GM23338 (cell line): ENCODE measurements around the gene NECAB3. TPM values are rescaled to one million over a fixed set of nuclear protein-coding genes. Genes with fewer than 3 reads are reported as not detected.

ENCODE experiments used
- ATAC-seq: fragments of 200-7000 bp; cut with Tn5 transposase; 3 replicates; pipeline ENCODE4 v1.9.1; 2020
- DNase-seq: peaks from one replicate; pipeline ENCODE4 v3.0.0-alpha.2; 2015; ENCODE audit warnings: low spot score
- H2AFZ ChIP-seq: fragments of 200-600 bp; sonication (generic); 2 replicates; pipeline ENCODE4 v1.8.0; 2016; ENCODE audit warnings: antibody characterized with exemption, mild to moderate bottlenecking, moderate library complexity
- H3F3A ChIP-seq: fragments of 200-600 bp; sonication (generic); replicated peaks from 2 replicates; pipeline ENCODE4 v1.8.0; 2017; ENCODE audit warnings: antibody characterized with exemption, mixed run types, low read depth
- H3K27ac ChIP-seq: fragments of 200-600 bp; sonication (generic); 2 replicates; pipeline ENCODE4 v1.6.1; 2016; ENCODE audit warnings: low read depth
- H3K27me3 ChIP-seq: fragments of 200-600 bp; sonication (generic); 2 replicates; pipeline ENCODE4 v1.8.0; 2016; ENCODE audit warnings: mild to moderate bottlenecking, mixed run types, moderate library complexity; ENCODE audit not compliant: insufficient read depth
- H3K36me3 ChIP-seq: fragments of 200-600 bp; sonication (generic); 2 replicates; pipeline ENCODE4 v1.8.0; 2016; ENCODE audit warnings: mild to moderate bottlenecking; ENCODE audit not compliant: insufficient read depth
- H3K4me1 ChIP-seq: fragments of 200-600 bp; sonication (generic); 2 replicates; pipeline ENCODE4 v1.8.0; 2016; ENCODE audit warnings: mild to moderate bottlenecking, moderate library complexity; ENCODE audit not compliant: insufficient read depth
- H3K4me2 ChIP-seq: fragments of 200-600 bp; sonication (generic); 2 replicates; pipeline ENCODE4 v1.7.1; 2017; ENCODE audit warnings: mixed run types
- H3K4me3 ChIP-seq: fragments of 200-600 bp; sonication (generic); 2 replicates; pipeline ENCODE4 v1.6.1; 2016; ENCODE audit warnings: mixed run types
- H3K79me2 ChIP-seq: fragments of 200-600 bp; sonication (generic); replicated peaks from 2 replicates; pipeline ENCODE4 v1.8.0; 2017; ENCODE audit warnings: mild to moderate bottlenecking; ENCODE audit not compliant: insufficient read depth
- H3K9me2 ChIP-seq: fragments of 200-600 bp; sonication (generic); 2 replicates; pipeline ENCODE4 v1.8.0; 2017; ENCODE audit not compliant: insufficient read depth
- H4K20me1 ChIP-seq: fragments of 200-600 bp; sonication (generic); replicated peaks from 2 replicates; pipeline ENCODE4 v1.8.0; 2017; ENCODE audit warnings: mild to moderate bottlenecking; ENCODE audit not compliant: insufficient read depth
- H3K27ac Mint-ChIP-seq: 2 replicates; pipeline ENCODE4 v1.8.0; 2020; ENCODE audit warnings: inconsistent platforms, mild to moderate bottlenecking, moderate library complexity, mixed read lengths
- H3K27me3 Mint-ChIP-seq: 3 replicates; pipeline ENCODE4 v1.8.0; 2022; ENCODE audit warnings: low read depth, mild to moderate bottlenecking, moderate library complexity, mixed read lengths, inconsistent platforms; ENCODE audit not compliant: insufficient read depth, poor library complexity
- H3K36me3 Mint-ChIP-seq: 3 replicates; pipeline ENCODE4 v1.8.0; 2021; ENCODE audit warnings: low read depth, mild to moderate bottlenecking, inconsistent platforms, moderate library complexity, mixed read lengths
- H3K4me1 Mint-ChIP-seq: 3 replicates; pipeline ENCODE4 v1.8.0; 2020; ENCODE audit warnings: mild to moderate bottlenecking, inconsistent platforms, mixed read lengths
- H3K4me3 Mint-ChIP-seq: 3 replicates; pipeline ENCODE4 v1.8.0; 2021; ENCODE audit warnings: moderate library complexity, mild to moderate bottlenecking, inconsistent platforms, mixed read lengths
- H3K9me3 Mint-ChIP-seq: 3 replicates; pipeline ENCODE4 v1.8.0; 2020; ENCODE audit warnings: moderate library complexity, mild to moderate bottlenecking, inconsistent platforms, mixed read lengths
- EZH2 ChIP-seq: fragments of 200-600 bp; sonication (generic); IDR thresholded peaks from one replicate; pipeline ENCODE4 v1.8.0; 2017; ENCODE audit warnings: antibody characterized with exemption, mild to moderate bottlenecking, low read depth; ENCODE audit not compliant: unreplicated experiment
- POLR2AphosphoS5 ChIP-seq: IDR thresholded peaks from 2 replicates; pipeline ENCODE4 v1.6.1; 2016; ENCODE audit warnings: antibody characterized with exemption, low read depth
- STAT1 ChIP-seq: IDR thresholded peaks from one replicate; pipeline ENCODE4 v1.6.1; 2016; ENCODE audit warnings: antibody characterized with exemption; ENCODE audit not compliant: unreplicated experiment
- ZNF114 ChIP-seq: fragments of 250-450 bp; sonication (Bioruptor Pico); IDR thresholded peaks from 2 replicates; pipeline ENCODE4 v1.5.0; 2020; ENCODE audit warnings: mild to moderate bottlenecking, moderate library complexity
- ZNF331 ChIP-seq: fragments of 250-450 bp; sonication (Bioruptor Pico); IDR thresholded peaks from 2 replicates; pipeline ENCODE4 v1.5.0; 2020; ENCODE audit warnings: low read depth, mild to moderate bottlenecking, moderate library complexity
- polyA plus RNA-seq: library from polyadenylated mRNA; unstranded; fragments of >200 nt; fragmentation: Nextera tagmentation; extraction: Ambion mirVana; gene quantifications from 2 replicates; pipeline ENCODE4 v1.2.1, GENCODE V29; 2016
- total RNA-seq: library from RNA; depleted of rRNA; stranded (reverse); fragments of >200 nt; shearing (Covaris generic); gene quantifications from 2 replicates; pipeline ENCODE4 v1.2.3, GENCODE V29; 2014
- TF ChIP-seq, protein P1 (sequence below): IDR thresholded peaks from 2 replicates; pipeline ENCODE4 v1.6.1; 2016; ENCODE audit warnings: antibody characterized with exemption
- TF ChIP-seq, protein P2 (sequence below): IDR thresholded peaks from one replicate; pipeline ENCODE4 v1.6.1; 2018; ENCODE audit warnings: antibody characterized with exemption; ENCODE audit not compliant: unreplicated experiment
- TF ChIP-seq, protein P3 (sequence below), 2 experiments: fragments of 200-600 bp in 1 of 2; sonication (generic) in 1 of 2; conservative IDR thresholded peaks; 2 replicates each; pipeline versions ENCODE4 v1.5.1 to v1.6.1; 2016 to 2017; ENCODE audit warnings: antibody characterized with exemption in 2 of 2, low read depth in 2 of 2, mild to moderate bottlenecking in 2 of 2, moderate library complexity in 1 of 2

Gene NECAB3
- total and polyA plus RNA-seq, 2 experiments from 2014 or later: 8.5 to 28.4 TPM

DNA sequence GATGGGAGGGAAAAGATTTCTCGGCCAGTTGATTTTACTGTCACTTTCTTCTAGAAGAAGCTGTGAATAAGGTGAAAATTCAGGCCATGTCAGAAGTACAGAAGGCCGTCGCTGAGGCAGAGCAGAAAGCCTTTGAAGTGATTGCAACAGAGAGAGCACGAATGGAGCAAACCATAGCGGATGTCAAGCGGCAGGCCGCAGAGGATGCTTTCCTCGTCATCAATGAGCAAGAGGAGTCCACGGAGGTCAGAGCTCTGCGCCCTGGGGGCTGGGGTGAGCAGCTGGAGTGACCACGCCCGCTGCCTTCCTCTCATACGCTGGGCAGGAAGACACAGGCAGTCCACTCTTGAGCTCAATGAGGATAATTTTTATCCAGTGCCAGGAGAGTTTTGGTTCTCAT is 33.9 kb downstream of the NECAB3 start:
- no peak overlapping the region for H3K27ac Mint-ChIP-seq
- Histone ChIP-seq H3F3A (no peaks in the 10 kb centered on the region), H3K27me3 (no peaks in the 10 kb centered on the region), H3K4me1 (no peaks in the 10 kb centered on the region), H4K20me1 (peaks cover 3% of the 10 kb centered on the region; the same call in 1 of the 2 replicates), H3K9me2 (no peaks in the 10 kb centered on the region), H2AFZ (no peak overlapping the region), H3K79me2 (no peaks in the 10 kb centered on the region), H3K4me2 (no peak overlapping the region), H3K4me3 (no peak overlapping the region), H3K36me3 (no peaks in the 10 kb centered on the region), H3K27ac (no peak overlapping the region)
- no peak overlapping the region for H3K4me3 Mint-ChIP-seq
- H3K4me1 Mint-ChIP-seq: no peaks in the 10 kb centered on the region
- H3K9me3 Mint-ChIP-seq: no peaks in the 10 kb centered on the region
- no peak for TF ChIP-seq ZNF114 (CRISPR knock-in tag)
- no peak for TF ChIP-seq POLR2AphosphoS5
- TF ChIP-seq, protein P1, sequence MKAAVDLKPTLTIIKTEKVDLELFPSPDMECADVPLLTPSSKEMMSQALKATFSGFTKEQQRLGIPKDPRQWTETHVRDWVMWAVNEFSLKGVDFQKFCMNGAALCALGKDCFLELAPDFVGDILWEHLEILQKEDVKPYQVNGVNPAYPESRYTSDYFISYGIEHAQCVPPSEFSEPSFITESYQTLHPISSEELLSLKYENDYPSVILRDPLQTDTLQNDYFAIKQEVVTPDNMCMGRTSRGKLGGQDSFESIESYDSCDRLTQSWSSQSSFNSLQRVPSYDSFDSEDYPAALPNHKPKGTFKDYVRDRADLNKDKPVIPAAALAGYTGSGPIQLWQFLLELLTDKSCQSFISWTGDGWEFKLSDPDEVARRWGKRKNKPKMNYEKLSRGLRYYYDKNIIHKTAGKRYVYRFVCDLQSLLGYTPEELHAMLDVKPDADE: no peak
- TF ChIP-seq ZNF331 (CRISPR knock-in tag): no peak
- TF ChIP-seq, protein P2, sequence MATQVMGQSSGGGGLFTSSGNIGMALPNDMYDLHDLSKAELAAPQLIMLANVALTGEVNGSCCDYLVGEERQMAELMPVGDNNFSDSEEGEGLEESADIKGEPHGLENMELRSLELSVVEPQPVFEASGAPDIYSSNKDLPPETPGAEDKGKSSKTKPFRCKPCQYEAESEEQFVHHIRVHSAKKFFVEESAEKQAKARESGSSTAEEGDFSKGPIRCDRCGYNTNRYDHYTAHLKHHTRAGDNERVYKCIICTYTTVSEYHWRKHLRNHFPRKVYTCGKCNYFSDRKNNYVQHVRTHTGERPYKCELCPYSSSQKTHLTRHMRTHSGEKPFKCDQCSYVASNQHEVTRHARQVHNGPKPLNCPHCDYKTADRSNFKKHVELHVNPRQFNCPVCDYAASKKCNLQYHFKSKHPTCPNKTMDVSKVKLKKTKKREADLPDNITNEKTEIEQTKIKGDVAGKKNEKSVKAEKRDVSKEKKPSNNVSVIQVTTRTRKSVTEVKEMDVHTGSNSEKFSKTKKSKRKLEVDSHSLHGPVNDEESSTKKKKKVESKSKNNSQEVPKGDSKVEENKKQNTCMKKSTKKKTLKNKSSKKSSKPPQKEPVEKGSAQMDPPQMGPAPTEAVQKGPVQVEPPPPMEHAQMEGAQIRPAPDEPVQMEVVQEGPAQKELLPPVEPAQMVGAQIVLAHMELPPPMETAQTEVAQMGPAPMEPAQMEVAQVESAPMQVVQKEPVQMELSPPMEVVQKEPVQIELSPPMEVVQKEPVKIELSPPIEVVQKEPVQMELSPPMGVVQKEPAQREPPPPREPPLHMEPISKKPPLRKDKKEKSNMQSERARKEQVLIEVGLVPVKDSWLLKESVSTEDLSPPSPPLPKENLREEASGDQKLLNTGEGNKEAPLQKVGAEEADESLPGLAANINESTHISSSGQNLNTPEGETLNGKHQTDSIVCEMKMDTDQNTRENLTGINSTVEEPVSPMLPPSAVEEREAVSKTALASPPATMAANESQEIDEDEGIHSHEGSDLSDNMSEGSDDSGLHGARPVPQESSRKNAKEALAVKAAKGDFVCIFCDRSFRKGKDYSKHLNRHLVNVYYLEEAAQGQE: no peak
- H3K27me3 Mint-ChIP-seq: peaks cover 6% of the 10 kb centered on the region
- H3K36me3 Mint-ChIP-seq: peaks cover 17% of the 10 kb centered on the region
- ATAC-seq (no peak), DNase-seq (no peak)

DNA sequence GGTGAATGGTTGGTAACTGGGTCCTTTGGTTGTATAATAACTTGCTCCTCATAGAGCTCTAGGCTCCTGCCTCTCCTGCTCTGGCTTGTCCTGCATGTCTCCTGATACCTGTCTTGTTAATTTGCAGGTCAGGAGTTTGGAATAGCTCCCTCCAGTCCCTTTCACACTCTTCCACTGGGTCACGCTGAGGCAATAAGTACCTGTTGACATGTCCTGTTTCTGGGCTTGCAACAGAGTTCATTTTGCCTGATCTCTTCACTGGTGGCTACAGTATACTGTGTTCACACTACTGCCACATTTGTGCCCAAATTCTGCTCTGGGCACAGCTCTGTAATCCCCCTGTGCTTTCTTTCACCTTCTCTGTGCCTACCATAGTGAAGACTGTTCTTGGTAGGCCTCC is 37.5 kb downstream of the NECAB3 start:
- H3K27ac Mint-ChIP-seq: no peak overlapping the region
- Histone ChIP-seq H3K4me3 (no peak overlapping the region), H3K79me2 (no peaks in the 10 kb centered on the region), H3F3A (no peaks in the 10 kb centered on the region), H3K4me1 (no peaks in the 10 kb centered on the region), H3K27ac (no peak overlapping the region), H4K20me1 (no peaks in the 10 kb centered on the region), H3K9me2 (no peaks in the 10 kb centered on the region), H3K27me3 (no peaks in the 10 kb centered on the region), H2AFZ (no peak overlapping the region), H3K4me2 (no peak overlapping the region), H3K36me3 (no peaks in the 10 kb centered on the region)
- H3K36me3 Mint-ChIP-seq: peaks cover 11% of the 10 kb centered on the region
- no peaks in the 10 kb centered on the region for H3K9me3 Mint-ChIP-seq
- no peaks in the 10 kb centered on the region for H3K4me1 Mint-ChIP-seq
- ATAC-seq (no peak), DNase-seq (no peak)
- H3K27me3 Mint-ChIP-seq: peaks cover 6% of the 10 kb centered on the region
- no peak overlapping the region for H3K4me3 Mint-ChIP-seq
- no peak for TF ChIP-seq EZH2
- TF ChIP-seq, protein P3, sequence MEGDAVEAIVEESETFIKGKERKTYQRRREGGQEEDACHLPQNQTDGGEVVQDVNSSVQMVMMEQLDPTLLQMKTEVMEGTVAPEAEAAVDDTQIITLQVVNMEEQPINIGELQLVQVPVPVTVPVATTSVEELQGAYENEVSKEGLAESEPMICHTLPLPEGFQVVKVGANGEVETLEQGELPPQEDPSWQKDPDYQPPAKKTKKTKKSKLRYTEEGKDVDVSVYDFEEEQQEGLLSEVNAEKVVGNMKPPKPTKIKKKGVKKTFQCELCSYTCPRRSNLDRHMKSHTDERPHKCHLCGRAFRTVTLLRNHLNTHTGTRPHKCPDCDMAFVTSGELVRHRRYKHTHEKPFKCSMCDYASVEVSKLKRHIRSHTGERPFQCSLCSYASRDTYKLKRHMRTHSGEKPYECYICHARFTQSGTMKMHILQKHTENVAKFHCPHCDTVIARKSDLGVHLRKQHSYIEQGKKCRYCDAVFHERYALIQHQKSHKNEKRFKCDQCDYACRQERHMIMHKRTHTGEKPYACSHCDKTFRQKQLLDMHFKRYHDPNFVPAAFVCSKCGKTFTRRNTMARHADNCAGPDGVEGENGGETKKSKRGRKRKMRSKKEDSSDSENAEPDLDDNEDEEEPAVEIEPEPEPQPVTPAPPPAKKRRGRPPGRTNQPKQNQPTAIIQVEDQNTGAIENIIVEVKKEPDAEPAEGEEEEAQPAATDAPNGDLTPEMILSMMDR (conservative IDR thresholded peaks at IDR 0.05; ENCODE audit: low read depth in 2 of 2): no peak
- TF ChIP-seq, protein P1: no peak
- no peak for TF ChIP-seq STAT1
